LNCAP (cell line): ENCODE measurements around the gene ZNF668.

Source experiments
- CTCF ChIP-seq: fragments of 450-650 bp; IDR thresholded peaks from 2 replicates; pipeline ENCODE4 v1.5.1; 2017; ENCODE audit warnings: mild to moderate bottlenecking

The ZNF668 gene

GRCh38 chr16:31073970-31074813, at the start of gene ZNF668, which contains the start of gene ZNF646:
TSS of gene ZNF668 (minus strand) at chr16:31074240. CDS start at chr16:31064459, 9,781 bp downstream.
TSS of gene ZNF646 (plus strand) at chr16:31074422. CDS start at chr16:31076325, 1,903 bp downstream.
- no peak for TF ChIP-seq CTCF

- TF ChIP-seq CTCF, result no peak
Measured at GRCh38 chr16:31120129-31120528, 46.1 kb upstream of the ZNF668 start.

GRCh38 chr16:31118223-31119155, 44.4 kb upstream of the ZNF668 start:
- no peak for TF ChIP-seq CTCF

GRCh38 chr16:31117384-31118222, 43.6 kb upstream of the ZNF668 start, which contains the start of gene KAT8:
TSS of gene KAT8 (plus strand) at chr16:31117664. CDS start at chr16:31117682, 18 bp downstream.
- TF ChIP-seq CTCF, result no peak

GRCh38 chr16:31114468-31114867, 40.4 kb upstream of the ZNF668 start:
- no peak for TF ChIP-seq CTCF

GRCh38 chr16:31113121-31114120, 39.4 kb upstream of the ZNF668 start:
- no peak for TF ChIP-seq CTCF
